ENCODE data around the gene URAD. TPM values are rescaled to one million over a fixed set of nuclear protein-coding genes. Genes with fewer than 3 reads are reported as not detected.

Gene URAD
- total RNA-seq, 2 donors from 2014 or later: not detected

DNA sequence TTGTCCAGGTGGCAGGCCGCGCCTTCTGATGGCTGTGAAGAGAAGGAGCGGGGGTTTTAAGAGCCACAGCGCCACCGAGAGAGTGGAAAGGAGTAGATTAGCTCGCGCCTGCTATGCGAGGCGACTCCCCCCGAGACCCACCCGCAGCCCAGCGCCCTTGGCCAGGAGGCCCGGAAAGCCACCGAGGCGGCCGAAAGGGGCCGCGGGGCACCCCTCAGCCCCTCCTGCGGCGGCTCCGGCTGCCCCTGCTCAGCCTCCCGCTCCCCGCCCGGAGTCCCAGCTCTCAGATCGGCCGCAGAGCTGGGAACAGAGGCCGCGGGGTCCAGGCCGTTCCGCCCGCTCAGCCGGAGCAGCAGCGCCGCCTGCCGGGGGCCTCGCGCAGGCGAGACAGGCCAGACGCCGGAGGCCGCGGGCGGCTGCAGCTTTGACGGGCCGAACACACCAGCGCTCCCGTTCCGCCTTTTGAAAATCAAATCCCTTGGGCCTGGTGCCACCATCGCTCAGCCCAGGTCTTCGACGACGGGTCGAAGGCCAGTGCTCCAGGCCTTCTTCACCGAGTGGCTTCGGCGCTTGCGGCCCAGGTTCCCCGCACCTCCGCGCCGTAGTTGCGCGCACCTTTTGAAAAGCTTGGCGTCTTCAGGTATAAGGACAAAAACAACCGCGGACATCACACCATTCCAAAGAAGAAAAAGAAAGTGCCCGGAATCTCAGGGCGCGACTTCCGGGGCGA lies 34.7 kb downstream of the URAD start:
- ATAC-seq (replicated peaks in 1 of 2) (peak; percentile 97 to 98), DNase-seq (peak; percentile 77 to 84)
- no peaks in the 10 kb centered on the region for H3K36me3 Mint-ChIP-seq (ENCODE audit: insufficient read depth in 2 of 2)
- H3K4me3 Mint-ChIP-seq: peak overlapping the region; percentile 83 to 88
- H3K4me1 Mint-ChIP-seq (ENCODE audit: low read depth): peaks cover 10% of the 10 kb centered on the region
- H3K9me3 Mint-ChIP-seq: peaks cover 0 to 2% of the 10 kb centered on the region in 2 donors
- H3K27me3 Mint-ChIP-seq (ENCODE audit: low read depth): peaks cover 66% of the 10 kb centered on the region
- H3K27ac Mint-ChIP-seq: peak overlapping the region; percentile 54

DNA sequence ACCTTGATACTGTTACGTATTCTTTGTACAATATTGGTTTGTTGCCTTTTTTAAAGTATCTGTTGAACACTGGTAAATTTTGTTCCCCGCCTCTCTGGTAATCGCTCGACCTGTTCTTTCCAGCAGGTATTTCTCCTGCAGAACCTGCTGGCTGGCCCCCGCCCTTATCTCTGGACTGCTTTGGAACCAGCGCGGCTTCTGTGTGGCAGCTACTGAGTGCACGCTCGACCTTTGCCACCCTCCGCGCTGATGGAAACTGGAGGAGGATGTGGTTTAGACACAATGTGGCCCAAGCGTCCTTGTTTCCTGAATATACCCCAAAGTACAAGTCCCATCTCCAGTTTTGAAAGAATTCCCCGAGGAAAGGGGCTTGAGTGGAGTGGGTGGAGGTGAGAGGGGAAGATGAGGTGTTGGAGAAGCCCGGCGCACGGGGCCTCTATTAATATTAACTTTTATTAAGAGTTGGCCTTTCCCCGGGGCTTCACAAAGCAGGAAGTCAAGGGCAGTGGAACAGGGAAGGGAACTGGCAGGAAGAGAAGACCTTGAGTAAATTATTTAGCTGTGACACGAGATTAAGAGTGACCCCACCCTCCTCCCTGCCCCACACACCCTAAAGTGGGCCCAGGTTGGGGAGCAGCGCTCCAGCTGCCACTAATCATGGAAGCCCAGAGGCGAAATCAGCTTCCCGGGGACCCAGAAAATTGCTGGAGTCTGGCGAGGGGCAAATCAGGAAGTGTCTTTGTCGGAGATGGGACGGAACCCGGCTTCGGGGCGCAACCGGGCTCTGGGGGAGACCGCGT lies 35.4 kb downstream of the URAD start:
- Mint-ChIP-seq H3K4me1 (ENCODE audit: low read depth) (peaks cover 10% of the 10 kb centered on the region), H3K27me3 (ENCODE audit: low read depth) (peaks cover 62% of the 10 kb centered on the region), H3K4me3 (peak overlapping the region; percentile 52 to 66), H3K9me3 (peaks cover 1 to 2% of the 10 kb centered on the region in 2 donors), H3K27ac (peak overlapping the region; percentile 54), H3K36me3 (ENCODE audit: insufficient read depth in 2 of 2) (no peaks in the 10 kb centered on the region)
- ATAC-seq (replicated peaks in 1 of 2) (no peak), DNase-seq (no peak)

DNA sequence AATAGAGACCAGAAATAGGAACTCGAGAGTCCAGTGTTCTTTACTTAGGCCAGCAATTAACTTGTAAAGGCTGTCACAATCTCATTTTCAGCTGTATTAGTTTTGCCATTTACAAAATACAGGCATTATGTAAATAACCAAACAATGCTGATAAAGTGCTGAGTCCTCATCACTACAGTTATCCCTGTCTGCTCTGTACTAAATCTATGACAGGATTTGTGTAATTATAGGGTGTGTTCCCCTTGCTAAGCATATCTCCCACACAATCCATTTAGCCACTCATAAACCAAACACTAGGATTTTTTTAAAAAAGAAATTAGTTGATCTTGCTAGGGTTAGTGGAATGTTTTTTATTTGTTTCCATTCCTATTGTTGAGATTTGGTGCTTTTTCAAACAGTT lies 45.5 kb downstream of the URAD start:
- peaks cover 20% of the 10 kb centered on the region for H3K27me3 Mint-ChIP-seq (ENCODE audit: low read depth)
- no peak for ATAC-seq (replicated peaks in 1 of 2)
- no peaks in the 10 kb centered on the region for H3K4me1 Mint-ChIP-seq (ENCODE audit: low read depth)
- peaks cover 0 to 3% of the 10 kb centered on the region in 2 donors for H3K36me3 Mint-ChIP-seq (ENCODE audit: insufficient read depth in 2 of 2)
- no peak overlapping the region for H3K4me3 Mint-ChIP-seq
- H3K27ac Mint-ChIP-seq: no peak overlapping the region
- H3K9me3 Mint-ChIP-seq: no peaks in the 10 kb centered on the region
- DNase-seq: no peak

DNA sequence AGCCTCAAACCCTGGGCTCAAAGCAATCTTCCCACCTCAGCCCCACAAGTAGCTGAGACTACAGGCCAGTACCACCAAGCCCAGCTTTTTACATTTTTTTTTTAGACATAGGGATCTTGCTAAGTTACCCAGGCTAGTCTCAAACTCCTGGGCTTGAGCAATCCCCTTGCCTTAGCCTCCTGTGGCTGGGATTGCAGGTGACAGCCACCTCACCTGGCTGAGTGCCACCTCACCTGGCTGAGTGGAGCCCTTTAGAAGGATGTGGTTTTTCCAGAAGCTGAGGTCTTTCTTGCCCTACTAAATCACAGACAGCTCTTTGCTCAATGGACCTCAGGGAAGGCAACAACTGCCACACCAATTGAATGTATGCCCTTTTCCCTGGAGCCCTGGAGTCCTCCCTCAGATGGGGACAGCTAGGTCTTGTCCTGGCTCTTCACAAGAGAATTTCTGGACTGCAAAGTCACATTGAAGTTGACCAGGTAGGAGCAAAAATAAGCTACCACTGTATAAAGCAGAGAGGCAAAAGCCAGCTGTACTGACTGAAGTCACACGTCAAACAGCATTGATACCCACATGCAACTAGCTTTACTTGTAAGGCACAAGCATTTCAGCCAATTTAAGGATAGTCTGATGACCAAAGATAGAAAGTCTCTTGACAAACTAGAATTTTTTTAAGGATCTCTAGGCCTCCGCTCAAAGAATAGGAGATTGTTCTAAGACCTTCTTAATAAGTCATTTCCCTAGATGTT lies 54.7 kb downstream of the URAD start:
- ATAC-seq (replicated peaks in 1 of 2) (peak in 1 of 2 donors; percentile 70), DNase-seq (no peak)
- Mint-ChIP-seq H3K4me3 (no peak overlapping the region), H3K4me1 (ENCODE audit: low read depth) (no peaks in the 10 kb centered on the region), H3K27ac (no peak overlapping the region), H3K27me3 (ENCODE audit: low read depth) (peaks cover 48% of the 10 kb centered on the region), H3K9me3 (no peaks in the 10 kb centered on the region), H3K36me3 (ENCODE audit: insufficient read depth in 2 of 2) (no peaks in the 10 kb centered on the region)

DNA sequence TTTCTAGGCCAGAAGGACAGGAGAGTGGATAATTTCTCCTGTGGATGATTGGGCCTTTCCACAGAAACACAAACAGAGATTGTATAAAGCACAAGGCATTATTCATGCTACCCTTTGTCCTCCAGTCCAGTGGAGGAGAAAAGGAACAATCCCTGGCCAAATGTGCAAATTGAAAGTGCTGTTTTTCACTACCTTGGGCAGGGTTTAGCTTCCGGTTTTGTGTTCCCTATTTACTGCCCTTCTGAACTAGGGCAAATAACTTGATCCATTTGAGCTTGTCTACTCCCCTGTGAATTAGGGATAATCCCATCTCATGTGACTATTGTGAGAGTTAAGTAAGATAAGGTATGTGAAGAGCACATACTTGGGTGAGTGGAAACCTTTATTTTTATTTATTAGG lies 55.4 kb downstream of the URAD start:
- Mint-ChIP-seq H3K4me3 (no peak overlapping the region), H3K36me3 (ENCODE audit: insufficient read depth in 2 of 2) (no peaks in the 10 kb centered on the region), H3K4me1 (ENCODE audit: low read depth) (peaks cover 2% of the 10 kb centered on the region), H3K27me3 (ENCODE audit: low read depth) (peaks cover 55% of the 10 kb centered on the region), H3K27ac (no peak overlapping the region), H3K9me3 (no peaks in the 10 kb centered on the region)
- ATAC-seq (replicated peaks in 1 of 2) (no peak), DNase-seq (no peak)

DNA sequence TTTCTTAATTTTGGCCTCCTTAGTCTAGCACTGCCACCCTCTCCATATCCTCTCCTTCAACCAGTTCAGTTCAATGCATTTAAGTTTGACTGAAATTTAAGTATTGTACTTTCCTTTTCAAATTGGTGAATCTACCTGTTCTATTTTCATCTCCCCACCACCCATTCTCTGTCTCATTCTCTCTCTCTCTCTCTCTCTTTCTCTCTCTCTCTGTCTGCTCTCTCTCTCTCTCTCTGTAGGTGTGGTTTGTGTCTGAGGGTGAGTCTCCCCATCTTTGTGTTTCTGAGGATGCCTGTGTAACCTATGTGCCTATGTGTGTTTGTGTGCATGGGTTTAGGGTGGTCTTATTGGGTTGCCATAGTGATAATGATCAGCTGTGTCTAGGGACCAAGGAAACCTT lies 58.6 kb downstream of the URAD start:
- H3K27ac Mint-ChIP-seq: no peak overlapping the region
- ATAC-seq (replicated peaks in 1 of 2): no peak
- DNase-seq: no peak

DNA sequence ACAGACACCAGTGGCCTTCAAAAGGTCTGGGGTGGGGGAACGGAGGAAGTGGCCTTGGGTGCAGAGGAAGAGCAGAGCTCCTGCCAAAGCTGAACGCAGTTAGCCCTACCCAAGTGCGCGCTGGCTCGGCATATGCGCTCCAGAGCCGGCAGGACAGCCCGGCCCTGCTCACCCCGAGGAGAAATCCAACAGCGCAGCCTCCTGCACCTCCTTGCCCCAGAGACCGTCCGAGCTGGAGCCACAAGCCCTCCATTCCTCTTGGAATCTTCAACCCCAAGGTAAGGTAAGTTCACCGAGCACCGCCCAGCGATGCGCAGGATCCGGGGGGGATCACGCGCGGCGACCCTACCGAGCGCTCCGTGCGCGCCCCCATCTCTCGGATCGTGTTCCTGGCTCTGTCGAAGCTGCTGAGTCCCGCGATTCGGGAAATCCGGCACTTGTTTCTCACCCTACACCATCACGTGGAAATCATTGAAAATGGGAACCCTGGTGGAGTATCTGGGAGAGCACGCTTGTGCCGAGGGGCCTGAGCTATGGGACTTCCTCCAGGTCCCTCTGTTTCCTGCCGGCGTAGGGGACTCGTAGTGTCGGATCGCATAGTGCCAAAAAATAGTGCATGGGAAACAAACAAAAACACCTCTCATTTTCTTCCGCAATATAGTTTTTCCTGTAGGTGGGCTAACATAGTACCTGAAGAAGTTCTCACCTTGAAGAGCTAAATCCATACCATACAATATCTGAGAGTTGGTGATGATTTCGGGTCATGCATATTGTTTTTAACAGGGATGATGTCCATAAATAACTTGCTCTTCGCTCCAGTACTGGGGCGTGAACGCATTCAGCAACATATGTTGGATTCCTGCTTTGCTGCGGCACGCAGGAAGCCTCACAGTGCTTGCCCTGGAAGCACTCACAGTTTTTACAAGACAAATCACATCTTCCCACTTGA lies 59.4 kb downstream of the URAD start:
- Mint-ChIP-seq H3K27me3 (ENCODE audit: low read depth) (peaks cover 90% of the 10 kb centered on the region), H3K9me3 (no peaks in the 10 kb centered on the region), H3K27ac (no peak overlapping the region), H3K36me3 (ENCODE audit: insufficient read depth in 2 of 2) (peaks cover 0 to 2% of the 10 kb centered on the region in 2 donors), H3K4me3 (no peak overlapping the region), H3K4me1 (ENCODE audit: low read depth) (peaks cover 30% of the 10 kb centered on the region)
- peak in 1 of 2 donors; percentile 5 for DNase-seq
- ATAC-seq (replicated peaks in 1 of 2): no peak

More for the DNA sequence above, 58.6 kb downstream of the URAD start:
- Mint-ChIP-seq H3K4me1 (ENCODE audit: low read depth) (peaks cover 30% of the 10 kb centered on the region), H3K27me3 (ENCODE audit: low read depth) (peaks cover 86% of the 10 kb centered on the region), H3K9me3 (no peaks in the 10 kb centered on the region), H3K4me3 (no peak overlapping the region), H3K36me3 (ENCODE audit: insufficient read depth in 2 of 2) (peaks cover 0 to 2% of the 10 kb centered on the region in 2 donors)

DNA sequence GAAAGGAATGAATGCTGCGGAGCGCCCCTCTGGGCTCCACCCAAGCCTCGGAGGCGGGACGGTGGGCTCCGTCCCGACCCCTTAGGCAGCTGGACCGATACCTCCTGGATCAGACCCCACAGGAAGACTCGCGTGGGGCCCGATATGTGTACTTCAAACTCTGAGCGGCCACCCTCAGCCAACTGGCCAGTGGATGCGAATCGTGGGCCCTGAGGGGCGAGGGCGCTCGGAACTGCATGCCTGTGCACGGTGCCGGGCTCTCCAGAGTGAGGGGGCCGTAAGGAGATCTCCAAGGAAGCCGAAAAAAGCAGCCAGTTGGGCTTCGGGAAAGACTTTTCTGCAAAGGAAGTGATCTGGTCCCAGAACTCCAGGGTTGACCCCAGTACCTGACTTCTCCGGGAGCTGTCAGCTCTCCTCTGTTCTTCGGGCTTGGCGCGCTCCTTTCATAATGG lies 60.1 kb downstream of the URAD start:
- peaks cover 0 to 2% of the 10 kb centered on the region in 2 donors for H3K36me3 Mint-ChIP-seq (ENCODE audit: insufficient read depth in 2 of 2)
- H3K9me3 Mint-ChIP-seq: no peaks in the 10 kb centered on the region
- ATAC-seq (replicated peaks in 1 of 2) (no peak), DNase-seq (no peak)
- peaks cover 31% of the 10 kb centered on the region for H3K4me1 Mint-ChIP-seq (ENCODE audit: low read depth)
- peaks cover 91% of the 10 kb centered on the region for H3K27me3 Mint-ChIP-seq (ENCODE audit: low read depth)
- no peak overlapping the region for H3K27ac Mint-ChIP-seq
- no peak overlapping the region for H3K4me3 Mint-ChIP-seq

Other genes starting within 250 kb of the URAD start
- gene GSX1, start 196.2 kb downstream of the URAD start, total RNA-seq: not detected
- not detected for gene PDX1, start 68.7 kb downstream of the URAD start, total RNA-seq
- not detected for gene CDX2, start 19.4 kb downstream of the URAD start, total RNA-seq
- under 1 TPM; 0.09 to 0.12 TPM for gene FLT3, start 111.9 kb upstream of the URAD start, total RNA-seq
- 10 to 100 TPM; 38.2 to 42.6 TPM for gene PAN3, start 149.9 kb upstream of the URAD start, total RNA-seq

Measured in activated T-cell treated with anti-CD3 and anti-CD28 coated beads, Interleukin-2, amount 50 U/mL, for 72 hours (primary cell).